Activated naive CD4-positive, alpha-beta T cell treated with anti-CD3 and anti-CD28 coated beads, Interleukin-2, amount 50 U/mL, for 16 hours (primary cell): ENCODE results near the gene PPP2R5D.
"Not testable (repeated sequence)": the region's sequence is repeated elsewhere in the genome, so short reads cannot be mapped to it uniquely, and the experiment has no call there.

Experiments used
- DNase-seq: peaks from one replicate; pipeline ENCODE4 v3.0.0-alpha.2; 2020

PPP2R5D gene

GRCh38 chr6:43033496-43034189, 49.3 kb downstream of the PPP2R5D start:
- DNase-seq = no peak

- DNase-seq = no peak
Measured at GRCh38 chr6:43034190-43034525, 49.8 kb downstream of the PPP2R5D start.

- DNase-seq = no peak
Measured at GRCh38 chr6:43035495-43036194, 51.3 kb downstream of the PPP2R5D start.

GRCh38 chr6:43036712-43037111, 52.3 kb downstream of the PPP2R5D start:
- DNase-seq = no peak

GRCh38 chr6:43037197-43037596, 52.8 kb downstream of the PPP2R5D start:
- no peak for DNase-seq

- no peak for DNase-seq
Measured at GRCh38 chr6:43037706-43038105, 53.3 kb downstream of the PPP2R5D start.

DNA sequence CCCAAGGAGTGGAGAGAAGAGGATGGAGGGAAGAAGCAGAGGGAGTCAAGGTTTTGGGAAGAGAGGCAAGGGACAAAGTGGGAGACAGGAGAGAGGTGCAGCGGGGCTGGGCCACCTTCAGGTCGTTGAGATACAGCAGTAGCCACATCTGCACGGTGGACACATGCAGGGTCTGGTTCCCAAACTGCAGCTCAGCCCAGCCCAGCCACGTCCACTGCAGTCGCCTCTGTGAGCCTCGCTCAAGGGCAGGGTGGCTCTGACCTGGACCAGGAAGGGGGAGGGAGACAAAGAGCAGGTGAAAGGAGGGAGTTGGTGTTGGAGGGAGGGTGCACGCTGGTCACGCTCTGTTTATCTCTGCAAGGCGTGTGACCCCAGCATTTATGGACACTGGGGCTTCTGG, 54.4 kb downstream of the PPP2R5D start:
- DNase-seq = no peak

DNA sequence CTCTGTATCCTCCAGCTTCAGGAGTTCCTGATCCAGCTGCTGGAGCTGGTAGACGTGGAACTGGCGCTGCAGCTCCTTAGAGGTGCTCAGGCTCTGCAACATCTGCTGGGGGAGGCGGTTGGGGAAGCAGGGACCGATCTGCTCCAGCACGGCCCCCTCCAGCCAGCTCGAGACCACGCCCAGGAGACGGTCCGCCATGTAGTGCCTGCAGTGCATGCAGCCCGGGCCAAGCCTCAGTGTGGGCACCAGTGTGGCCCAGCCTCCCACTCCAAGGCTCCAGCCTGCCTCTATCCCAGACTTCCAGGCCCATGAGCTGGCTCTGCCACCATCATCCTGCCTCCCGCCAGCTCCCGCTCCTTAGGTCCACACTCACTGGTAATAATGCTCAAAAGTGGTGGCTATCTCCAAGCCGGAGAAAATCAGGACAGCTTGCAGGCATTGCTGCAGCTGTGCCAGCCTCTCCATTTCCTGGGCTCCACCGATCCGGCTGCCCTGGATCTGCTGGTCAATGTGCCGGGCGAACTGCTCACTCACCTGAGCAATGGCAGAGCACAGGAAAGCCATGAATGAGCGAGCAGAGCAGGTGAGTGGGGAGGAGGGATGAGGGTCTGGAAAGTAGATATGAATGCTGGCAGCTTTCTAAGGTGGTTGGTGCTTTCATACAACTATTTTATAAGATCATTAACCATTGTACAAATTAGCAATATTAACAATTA, 56.3 kb downstream of the PPP2R5D start:
- DNase-seq = no peak

- not testable (repeated sequence) for DNase-seq
Measured at GRCh38 chr6:43041475-43041874, 57.1 kb downstream of the PPP2R5D start.

DNA sequence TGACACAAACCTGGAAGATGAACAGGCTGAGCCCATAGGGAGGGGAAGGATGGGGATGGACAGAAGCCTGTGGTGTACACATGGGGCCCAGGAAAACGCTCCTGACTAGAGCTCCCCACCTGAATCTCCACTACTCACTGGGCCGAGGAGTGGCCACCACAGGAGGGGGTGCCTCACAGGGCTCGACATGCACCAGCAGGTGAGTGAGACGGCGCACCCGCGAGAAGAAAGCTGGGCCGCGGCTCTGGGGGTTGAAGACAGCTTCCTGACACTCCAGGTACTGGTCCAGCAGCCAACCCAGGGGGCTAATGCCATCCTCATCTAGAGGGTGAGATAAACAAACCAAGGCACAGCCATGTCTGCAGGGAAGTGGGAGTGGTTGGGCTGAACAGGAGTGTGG, 58.9 kb downstream of the PPP2R5D start:
- DNase-seq = no peak

DNA sequence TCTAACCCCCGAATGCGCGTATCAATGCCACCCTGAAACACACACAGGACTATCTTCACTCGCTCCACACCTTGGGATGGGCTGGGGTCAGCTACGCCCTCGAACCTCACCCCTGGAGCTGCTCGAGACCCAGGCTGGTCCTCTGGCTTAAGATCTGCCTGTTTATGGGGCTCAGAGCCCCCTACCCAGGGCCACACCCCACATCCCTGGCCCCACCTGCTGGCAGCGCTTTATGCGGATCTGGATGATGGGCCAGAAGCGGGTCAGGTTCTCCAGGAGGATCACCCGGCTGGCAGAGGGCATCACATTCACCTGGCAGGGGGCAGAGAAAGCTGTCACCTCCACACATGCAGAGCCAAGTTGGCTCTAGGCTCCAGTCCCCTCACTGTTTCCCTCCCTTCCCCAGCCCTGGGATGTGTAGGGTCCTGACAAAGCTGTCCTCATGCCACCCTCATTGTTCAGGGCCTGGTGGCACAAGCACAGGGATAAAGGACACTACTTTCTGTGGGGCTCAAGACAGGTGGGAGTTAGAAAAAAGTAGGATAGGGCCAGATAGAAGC, 61.1 kb downstream of the PPP2R5D start:
- no peak for DNase-seq

- no peak for DNase-seq
Measured at GRCh38 chr6:43047998-43048397, 63.6 kb downstream of the PPP2R5D start.

DNA sequence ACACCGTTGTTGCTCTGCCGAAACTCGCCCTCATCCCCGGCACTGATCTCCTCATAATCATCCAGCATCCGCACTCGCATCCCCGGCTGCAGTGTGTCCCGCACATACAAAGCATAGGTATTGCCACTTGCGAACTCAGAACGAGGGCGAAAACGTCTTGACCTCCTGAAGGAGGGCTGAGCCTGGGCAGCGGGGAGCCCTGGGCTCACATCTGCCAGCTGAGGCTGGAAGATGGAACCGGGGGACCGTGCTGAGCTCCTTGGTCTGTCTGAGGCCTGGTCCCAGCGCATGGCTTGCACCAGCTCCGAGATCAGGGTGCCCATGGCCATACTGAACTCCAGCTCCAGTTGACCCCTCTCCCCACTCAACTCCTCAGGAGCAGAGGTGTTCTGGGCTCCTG, 66.6 kb downstream of the PPP2R5D start:
- no peak for DNase-seq

GRCh38 chr6:43052225-43052841, 68.0 kb downstream of the PPP2R5D start:
- no peak for DNase-seq

DNA sequence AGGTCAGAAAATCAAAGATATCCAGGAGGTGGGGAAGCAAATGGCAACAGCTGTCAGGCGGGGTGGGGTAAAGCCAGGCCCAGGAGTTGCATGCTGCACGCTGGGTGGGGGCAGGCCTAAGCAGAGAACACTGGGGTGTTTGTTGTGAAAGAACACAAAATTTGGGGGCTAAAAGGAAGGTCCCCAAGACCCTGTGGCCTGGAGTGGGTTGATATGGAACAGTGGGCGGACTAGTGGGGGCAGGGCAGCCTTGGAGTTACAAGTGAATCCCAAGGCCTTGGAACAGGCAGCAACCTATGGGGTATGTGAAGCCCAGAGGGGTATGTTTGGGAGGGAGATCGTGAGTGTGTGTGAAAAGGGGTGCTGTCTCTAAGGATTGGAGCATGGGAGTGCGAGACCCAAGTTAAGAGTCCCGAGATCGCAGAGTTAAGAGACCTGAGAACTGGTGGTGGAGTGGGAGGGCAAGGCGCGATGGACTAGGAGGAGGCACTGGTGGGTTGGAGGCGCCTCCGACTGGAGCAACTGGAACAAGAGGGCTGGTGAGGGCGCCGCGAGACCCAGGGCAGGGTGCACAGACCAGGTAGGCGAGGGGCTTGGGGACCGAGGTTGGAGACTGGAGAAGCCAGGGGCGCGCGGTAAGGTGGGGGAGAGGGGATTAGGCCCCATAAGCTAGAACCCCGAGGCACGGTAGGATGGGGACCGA, 68.6 kb downstream of the PPP2R5D start:
- no peak for DNase-seq

- DNase-seq = peak; percentile 92
Measured at GRCh38 chr6:43053545-43054205, 69.3 kb downstream of the PPP2R5D start, which contains the start of gene CUL7. Gene CUL7, minus strand, starts transcription at chr6:43053851. Its CDS starts 1,063 bp downstream, at chr6:43052788.

DNA sequence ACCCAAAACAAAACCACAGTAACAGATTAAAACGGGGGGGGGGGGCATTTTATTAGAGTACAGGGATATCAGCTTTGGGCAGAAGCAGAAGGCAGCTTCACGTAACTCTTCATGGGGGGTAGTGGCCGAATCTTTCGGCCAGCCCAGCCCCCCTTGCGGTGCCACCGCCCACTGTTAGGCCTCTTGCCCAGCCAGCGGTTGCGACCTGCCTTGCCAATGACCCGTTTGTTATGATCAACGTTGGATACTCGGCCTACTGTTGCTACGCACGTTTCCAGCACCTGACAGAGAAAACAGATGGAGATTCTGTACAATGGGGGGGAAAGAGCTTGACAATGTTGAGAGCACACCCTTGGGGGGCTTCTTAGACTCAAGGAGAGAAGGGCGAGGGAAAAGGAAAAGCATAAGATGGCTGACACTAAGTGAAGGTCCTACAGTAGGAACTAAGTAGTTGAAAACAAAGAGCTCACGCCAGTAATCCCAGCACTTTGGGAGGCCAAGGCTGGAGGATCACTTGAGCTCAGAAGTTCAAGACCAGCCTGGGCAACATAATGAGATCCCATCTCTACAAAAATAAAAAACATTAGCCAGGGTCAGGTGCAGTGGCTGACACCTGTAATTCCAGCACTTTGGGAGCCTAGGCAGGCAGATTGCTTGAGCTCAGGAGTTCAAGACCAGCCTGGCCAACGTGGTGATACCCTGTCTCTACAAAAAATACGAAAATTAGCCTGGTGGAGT, 70.0 kb downstream of the PPP2R5D start:
- DNase-seq = no peak

DNA sequence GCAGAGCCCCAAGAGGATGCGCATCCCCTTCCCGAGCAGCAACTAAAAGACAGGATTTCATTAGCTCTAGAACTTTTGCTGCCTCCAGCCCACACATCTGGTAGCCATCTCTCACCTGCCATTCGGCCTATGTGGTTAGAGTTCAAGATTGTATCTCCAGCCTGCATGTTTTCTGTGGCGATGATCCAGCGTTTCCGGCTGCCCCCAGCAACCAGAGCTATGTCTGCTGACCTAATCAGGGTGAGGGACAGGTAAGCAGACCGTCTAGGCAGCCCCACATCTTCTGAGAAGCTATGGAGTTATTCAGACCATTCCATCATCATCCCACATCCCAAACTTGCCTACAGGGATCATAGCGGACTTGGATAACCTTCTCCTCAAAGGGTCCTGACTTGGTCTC, 71.6 kb downstream of the PPP2R5D start:
- DNase-seq = no peak

DNA sequence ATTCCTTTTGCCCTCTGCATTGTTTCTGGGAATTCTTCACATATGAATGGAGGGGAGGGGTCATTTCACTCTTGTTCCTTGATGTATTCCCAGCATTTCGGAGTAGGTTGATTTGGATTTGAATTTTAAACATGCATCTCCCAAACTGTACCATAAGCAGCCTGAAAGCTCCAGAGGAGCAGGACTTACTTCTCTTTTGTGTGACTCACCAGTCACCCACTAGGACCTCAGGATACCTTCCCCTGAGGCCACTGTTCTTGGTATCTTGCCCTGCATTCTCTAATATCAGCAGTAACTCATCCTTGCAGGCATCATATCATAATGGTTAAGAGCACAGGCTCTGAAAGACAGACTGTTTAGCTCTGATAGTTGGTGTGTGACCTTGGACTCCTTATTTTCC, 74.2 kb downstream of the PPP2R5D start:
- no peak for DNase-seq

GRCh38 chr6:43059168-43060033, 75.0 kb downstream of the PPP2R5D start, which contains the start of the genes KLC4 and MRPL2:
Gene KLC4, plus strand, starts transcription at chr6:43059631. Its CDS starts 1,705 bp downstream, at chr6:43061336.
Gene MRPL2, minus strand, starts transcription at chr6:43059434. Its CDS starts 53 bp downstream, at chr6:43059381.
- peak; percentile 96 for DNase-seq
